Measurements from ENCODE around the gene DUSP9.

The DUSP9 gene

DNA sequence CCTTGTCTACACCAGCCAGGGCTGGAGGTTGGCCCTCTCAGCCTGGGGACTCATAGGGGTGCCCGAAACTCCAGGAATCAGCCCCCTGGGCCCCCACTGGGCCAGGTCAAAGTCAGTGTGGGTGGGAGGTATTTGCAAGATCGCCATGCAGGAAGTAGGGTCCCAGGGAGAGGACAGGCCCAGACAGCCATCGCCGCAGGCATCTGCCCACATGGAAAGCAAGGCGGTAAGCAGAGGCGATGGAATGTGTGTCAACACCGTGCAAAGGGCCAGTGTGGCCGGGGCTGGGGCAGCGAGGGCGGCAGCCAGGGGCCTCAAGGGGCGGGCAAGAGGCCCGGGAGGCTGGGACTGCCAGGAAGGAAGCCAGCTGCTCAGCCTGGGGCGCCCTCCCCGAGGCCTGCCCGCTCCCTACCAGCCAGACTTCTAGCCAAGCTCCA is 19.3 kb upstream of the DUSP9 start (continued):
- TF ChIP-seq ZFP30 (CRISPR knock-in tag; IDR thresholded peaks at IDR 0.05) (no peak), OSR1 (CRISPR knock-in tag; IDR thresholded peaks at IDR 0.05) (no peak), POU6F1 (CRISPR knock-in tag; IDR thresholded peaks at IDR 0.05; ENCODE audit: borderline replicate concordance, low read depth) (no peak)

DNA sequence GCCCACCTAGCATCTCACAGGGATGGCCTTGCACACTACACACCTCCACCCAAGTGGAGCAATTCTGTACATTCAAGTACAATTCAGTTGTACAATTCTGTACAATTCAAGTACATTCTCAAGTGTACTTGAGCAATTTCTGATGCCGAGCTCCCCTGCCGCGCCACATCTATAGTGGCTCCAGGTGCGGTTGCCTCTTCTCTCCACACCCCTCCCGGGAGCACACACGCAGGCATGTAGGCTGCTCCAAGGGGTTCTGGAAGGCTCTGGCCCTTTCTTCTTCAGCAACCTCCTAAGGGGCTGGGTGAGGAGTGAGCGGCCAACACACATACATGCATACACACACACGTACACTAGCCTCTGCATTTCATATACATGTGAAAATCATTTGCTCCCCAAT is 18.9 kb upstream of the DUSP9 start:
- ATAC-seq, result no peak
- TF ChIP-seq PPARA (CRISPR knock-in tag; IDR thresholded peaks at IDR 0.05; ENCODE audit: borderline replicate concordance), result no peak
- TF ChIP-seq, protein P1, sequence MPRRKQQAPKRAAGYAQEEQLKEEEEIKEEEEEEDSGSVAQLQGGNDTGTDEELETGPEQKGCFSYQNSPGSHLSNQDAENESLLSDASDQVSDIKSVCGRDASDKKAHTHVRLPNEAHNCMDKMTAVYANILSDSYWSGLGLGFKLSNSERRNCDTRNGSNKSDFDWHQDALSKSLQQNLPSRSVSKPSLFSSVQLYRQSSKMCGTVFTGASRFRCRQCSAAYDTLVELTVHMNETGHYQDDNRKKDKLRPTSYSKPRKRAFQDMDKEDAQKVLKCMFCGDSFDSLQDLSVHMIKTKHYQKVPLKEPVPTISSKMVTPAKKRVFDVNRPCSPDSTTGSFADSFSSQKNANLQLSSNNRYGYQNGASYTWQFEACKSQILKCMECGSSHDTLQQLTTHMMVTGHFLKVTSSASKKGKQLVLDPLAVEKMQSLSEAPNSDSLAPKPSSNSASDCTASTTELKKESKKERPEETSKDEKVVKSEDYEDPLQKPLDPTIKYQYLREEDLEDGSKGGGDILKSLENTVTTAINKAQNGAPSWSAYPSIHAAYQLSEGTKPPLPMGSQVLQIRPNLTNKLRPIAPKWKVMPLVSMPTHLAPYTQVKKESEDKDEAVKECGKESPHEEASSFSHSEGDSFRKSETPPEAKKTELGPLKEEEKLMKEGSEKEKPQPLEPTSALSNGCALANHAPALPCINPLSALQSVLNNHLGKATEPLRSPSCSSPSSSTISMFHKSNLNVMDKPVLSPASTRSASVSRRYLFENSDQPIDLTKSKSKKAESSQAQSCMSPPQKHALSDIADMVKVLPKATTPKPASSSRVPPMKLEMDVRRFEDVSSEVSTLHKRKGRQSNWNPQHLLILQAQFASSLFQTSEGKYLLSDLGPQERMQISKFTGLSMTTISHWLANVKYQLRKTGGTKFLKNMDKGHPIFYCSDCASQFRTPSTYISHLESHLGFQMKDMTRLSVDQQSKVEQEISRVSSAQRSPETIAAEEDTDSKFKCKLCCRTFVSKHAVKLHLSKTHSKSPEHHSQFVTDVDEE (CRISPR knock-in tag; IDR thresholded peaks at IDR 0.05), result no peak
- no peak for TF ChIP-seq BACH2 (CRISPR knock-in tag; IDR thresholded peaks at IDR 0.05; ENCODE audit: borderline replicate concordance)

DNA sequence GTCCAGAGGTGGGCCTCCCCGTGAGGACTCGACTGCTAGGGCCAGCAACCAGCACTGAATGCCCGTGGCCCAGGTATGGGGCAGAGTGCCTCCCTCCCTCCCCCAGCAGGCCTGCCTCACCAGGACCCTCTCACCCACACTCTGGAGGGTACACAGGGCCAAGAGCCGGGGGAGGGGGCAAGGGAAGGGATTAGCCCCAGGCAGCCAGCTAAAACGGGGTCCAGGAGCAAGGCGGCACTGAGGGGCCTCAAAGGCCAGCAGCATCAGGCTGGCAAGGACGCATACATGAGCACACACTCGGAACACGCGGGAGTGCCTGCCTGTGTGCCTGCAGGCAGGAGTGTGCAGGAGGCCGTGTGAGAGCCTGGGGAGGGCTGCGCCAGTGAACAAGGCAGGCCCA is 18.3 kb upstream of the DUSP9 start:
- no peak for ATAC-seq
- TF ChIP-seq ISL1 (CRISPR knock-in tag; IDR thresholded peaks at IDR 0.05) (no peak), ARNTL (CRISPR knock-in tag; IDR thresholded peaks at IDR 0.05; ENCODE audit: borderline replicate concordance, low read depth) (no peak), ZC3H10 (CRISPR knock-in tag; IDR thresholded peaks at IDR 0.05) (no peak), SNAI2 (CRISPR knock-in tag; IDR thresholded peaks at IDR 0.05) (no peak), RARB (CRISPR knock-in tag; IDR thresholded peaks at IDR 0.05) (no peak)

DNA sequence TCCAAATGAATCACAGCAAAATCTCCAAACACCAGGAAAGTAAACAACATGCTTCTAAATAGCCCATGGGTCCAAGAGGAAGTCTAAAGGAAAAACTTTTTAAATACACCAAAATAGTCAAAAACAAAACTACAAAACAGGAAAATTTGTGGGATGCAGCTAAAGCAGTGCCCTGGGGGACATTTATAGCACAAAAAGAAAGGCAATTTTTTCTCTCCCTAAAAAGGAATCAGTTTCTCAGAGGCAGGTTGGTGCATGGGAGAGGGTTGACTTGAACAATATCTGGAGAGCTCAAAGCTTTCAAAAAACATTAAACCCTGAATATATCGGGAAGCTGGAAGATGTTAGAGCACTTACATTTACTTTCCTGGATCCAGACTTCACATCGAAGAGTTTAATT is 15.7 kb upstream of the DUSP9 start:
- TF ChIP-seq ESRRG (CRISPR knock-in tag; IDR thresholded peaks at IDR 0.05) (no peak), ZNF565 (CRISPR knock-in tag; conservative IDR thresholded peaks at IDR 0.05; ENCODE audit: low read depth) (no peak), PATZ1 (CRISPR knock-in tag; IDR thresholded peaks at IDR 0.05; ENCODE audit: borderline replicate concordance) (no peak), OSR1 (CRISPR knock-in tag; IDR thresholded peaks at IDR 0.05) (no peak)
- ATAC-seq, result no peak

DNA sequence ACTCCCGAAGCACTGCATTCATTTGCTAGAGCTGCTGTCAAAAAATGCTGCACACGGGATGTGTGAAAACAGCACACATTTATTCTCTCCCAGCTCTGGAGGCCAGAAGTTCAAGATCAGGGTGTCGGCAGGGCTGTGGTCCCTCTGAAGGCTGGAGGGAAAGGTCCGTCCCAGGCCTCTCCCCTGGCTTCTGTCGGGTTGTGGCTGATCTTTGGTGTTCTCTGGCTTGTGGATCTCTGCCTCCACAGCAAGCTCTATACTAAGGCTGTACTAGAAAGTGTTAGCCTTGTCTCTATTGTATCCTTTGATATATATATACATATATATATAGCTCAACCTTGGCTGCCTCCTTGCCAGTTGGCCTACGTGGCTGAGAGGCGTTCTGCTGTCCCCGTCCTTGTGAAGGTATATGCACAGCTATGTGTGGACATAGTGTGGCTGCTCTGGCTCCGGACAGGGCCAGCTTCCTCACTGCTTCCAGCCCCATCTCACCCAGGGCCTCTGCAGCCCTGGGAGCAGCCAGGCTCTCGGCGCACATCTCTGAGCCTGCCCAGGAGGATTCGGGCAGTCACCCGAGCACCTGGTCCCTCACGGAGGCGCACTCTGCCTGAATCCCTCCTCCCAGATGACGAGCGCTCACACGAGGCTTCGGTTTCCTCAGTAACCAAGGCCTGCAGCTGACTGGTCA is 15.0 kb upstream of the DUSP9 start:
- ATAC-seq, result no peak
- TF ChIP-seq ISL1 (CRISPR knock-in tag; IDR thresholded peaks at IDR 0.05) (no peak), ZFP30 (CRISPR knock-in tag; IDR thresholded peaks at IDR 0.05) (no peak), CREB5 (CRISPR knock-in tag; IDR thresholded peaks at IDR 0.05; ENCODE audit: low read depth) (no peak), ZNF70 (CRISPR knock-in tag; IDR thresholded peaks at IDR 0.05) (no peak), PPARA (CRISPR knock-in tag; IDR thresholded peaks at IDR 0.05; ENCODE audit: borderline replicate concordance) (no peak), BACH2 (CRISPR knock-in tag; IDR thresholded peaks at IDR 0.05; ENCODE audit: borderline replicate concordance) (no peak), TCF4 (CRISPR knock-in tag; IDR thresholded peaks at IDR 0.05; ENCODE audit: borderline replicate concordance) (no peak), CSDC2 (CRISPR knock-in tag; IDR thresholded peaks at IDR 0.05) (no peak), ARNTL (CRISPR knock-in tag; IDR thresholded peaks at IDR 0.05; ENCODE audit: borderline replicate concordance, low read depth) (no peak), ESRRG (CRISPR knock-in tag; IDR thresholded peaks at IDR 0.05) (no peak), ZFP3 (CRISPR knock-in tag; IDR thresholded peaks at IDR 0.05) (no peak), OSR1 (CRISPR knock-in tag; IDR thresholded peaks at IDR 0.05) (no peak), TOX (CRISPR knock-in tag; IDR thresholded peaks at IDR 0.05; ENCODE audit: borderline replicate concordance) (no peak)
- TF ChIP-seq, protein P2, sequence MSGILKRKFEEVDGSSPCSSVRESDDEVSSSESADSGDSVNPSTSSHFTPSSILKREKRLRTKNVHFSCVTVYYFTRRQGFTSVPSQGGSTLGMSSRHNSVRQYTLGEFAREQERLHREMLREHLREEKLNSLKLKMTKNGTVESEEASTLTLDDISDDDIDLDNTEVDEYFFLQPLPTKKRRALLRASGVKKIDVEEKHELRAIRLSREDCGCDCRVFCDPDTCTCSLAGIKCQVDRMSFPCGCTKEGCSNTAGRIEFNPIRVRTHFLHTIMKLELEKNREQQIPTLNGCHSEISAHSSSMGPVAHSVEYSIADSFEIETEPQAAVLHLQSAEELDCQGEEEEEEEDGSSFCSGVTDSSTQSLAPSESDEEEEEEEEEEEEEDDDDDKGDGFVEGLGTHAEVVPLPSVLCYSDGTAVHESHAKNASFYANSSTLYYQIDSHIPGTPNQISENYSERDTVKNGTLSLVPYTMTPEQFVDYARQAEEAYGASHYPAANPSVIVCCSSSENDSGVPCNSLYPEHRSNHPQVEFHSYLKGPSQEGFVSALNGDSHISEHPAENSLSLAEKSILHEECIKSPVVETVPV (CRISPR knock-in tag; IDR thresholded peaks at IDR 0.05), result no peak
- TF ChIP-seq, protein P1 (CRISPR knock-in tag; IDR thresholded peaks at IDR 0.05), result no peak

Measured in SK-N-SH treated with all-trans-retinoic acid at 6 μM for 48 hours (cell line).